SKM-1 treated with dmso at 0.1 percent for 144 hours (cell line): ENCODE results near the gene PRSS1.

ENCODE experiments used
- DNase-seq: peaks from one replicate; lab custom pipeline; 2025; ENCODE audit not compliant: unreplicated experiment; lab: John Stamatoyannopoulos, UW

PRSS1 gene

DNA sequence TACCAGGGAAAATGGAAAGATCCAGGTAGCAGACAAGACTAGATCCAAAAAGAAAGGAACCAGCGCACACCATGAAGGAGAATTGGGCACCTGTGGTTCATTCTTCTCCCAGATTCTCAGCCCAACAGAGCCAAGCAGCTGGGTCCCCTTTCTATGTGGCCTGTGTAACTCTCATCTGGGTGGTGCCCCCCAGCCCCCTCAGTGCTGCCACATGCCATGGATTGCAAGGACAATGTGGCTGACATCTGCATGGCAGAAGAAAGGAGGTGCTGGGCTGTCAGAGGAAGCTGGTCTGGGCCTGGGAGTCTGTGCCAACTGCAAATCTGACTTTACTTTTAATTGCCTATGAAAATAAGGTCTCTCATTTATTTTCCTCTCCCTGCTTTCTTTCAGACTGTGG is 42.9 kb downstream of the PRSS1 start:
- DNase-seq: no peak

DNA sequence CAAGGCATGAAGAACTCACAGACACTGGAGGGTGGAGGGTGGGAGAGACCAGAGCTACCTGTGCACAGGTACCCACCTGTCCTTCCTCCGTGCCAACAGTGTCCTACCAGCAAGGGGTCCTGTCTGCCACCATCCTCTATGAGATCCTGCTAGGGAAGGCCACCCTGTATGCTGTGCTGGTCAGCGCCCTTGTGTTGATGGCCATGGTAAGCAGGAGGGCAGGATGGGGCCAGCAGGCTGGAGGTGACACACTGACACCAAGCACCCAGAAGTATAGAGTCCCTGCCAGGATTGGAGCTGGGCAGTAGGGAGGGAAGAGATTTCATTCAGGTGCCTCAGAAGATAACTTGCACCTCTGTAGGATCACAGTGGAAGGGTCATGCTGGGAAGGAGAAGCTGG is 43.3 kb downstream of the PRSS1 start:
- DNase-seq: no peak

DNA sequence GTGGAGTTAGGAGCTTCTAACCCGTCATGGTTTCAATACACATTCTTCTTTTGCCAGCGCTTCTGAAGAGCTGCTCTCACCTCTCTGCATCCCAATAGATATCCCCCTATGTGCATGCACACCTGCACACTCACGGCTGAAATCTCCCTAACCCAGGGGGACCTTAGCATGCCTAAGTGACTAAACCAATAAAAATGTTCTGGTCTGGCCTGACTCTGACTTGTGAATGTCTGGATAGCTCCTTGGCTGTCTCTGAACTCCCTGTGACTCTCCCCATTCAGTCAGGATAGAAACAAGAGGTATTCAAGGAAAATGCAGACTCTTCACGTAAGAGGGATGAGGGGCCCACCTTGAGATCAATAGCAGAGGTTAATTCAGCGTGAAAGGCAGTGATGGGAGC is 43.9 kb downstream of the PRSS1 start:
- no peak for DNase-seq

GRCh38 chr7:142795339-142795863 is 46.1 kb downstream of the PRSS1 start:
- DNase-seq: no peak

- DNase-seq: no peak
Measured at GRCh38 chr7:142796001-142796500, 46.8 kb downstream of the PRSS1 start.

- no peak for DNase-seq
Measured at GRCh38 chr7:142796501-142797390, 47.5 kb downstream of the PRSS1 start.

- no peak for DNase-seq
Measured at GRCh38 chr7:142797391-142798377, 48.4 kb downstream of the PRSS1 start.

GRCh38 chr7:142798451-142799436 is 49.5 kb downstream of the PRSS1 start:
- no peak for DNase-seq

DNA sequence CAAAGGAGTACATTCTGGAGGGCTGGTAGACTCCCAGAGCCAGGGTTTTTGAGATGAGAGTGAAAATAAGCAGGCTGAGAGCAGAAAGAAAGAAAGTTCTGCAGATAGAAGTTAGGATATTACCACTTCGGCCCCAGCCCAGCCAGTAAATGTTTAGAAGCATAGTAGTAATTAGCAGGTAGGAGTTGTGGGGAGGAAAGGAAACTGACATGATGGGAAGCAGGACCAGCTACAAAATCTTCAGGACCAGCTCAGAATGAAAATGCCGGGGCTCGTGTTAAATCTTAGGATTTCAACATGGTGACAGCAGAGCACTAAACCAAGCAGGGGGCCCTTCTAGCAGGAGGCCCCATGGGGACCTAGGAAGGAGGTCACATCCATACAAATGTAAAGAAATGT is 50.2 kb downstream of the PRSS1 start:
- DNase-seq: no peak

DNA sequence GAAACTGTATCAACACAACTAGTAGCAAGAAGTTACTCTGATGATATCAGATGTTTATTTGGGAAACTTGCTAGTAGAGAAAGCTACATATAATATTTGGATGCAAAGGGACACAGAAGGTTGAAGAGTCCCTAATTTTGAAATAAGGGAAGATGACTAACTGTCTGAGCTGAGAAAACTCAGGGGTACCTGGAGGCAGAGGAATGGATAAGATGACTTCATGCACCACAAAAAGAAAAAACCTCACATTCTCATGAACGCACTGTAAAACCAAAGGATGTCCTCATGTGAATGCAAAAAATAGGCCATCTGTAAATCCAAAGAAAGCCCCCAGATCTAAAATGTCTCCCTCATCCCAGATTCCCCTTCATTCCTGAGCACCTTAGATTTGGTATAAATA is 50.8 kb downstream of the PRSS1 start:
- no peak for DNase-seq

GRCh38 chr7:142800699-142801260 is 51.5 kb downstream of the PRSS1 start:
- no peak for DNase-seq

- no peak for DNase-seq
Measured at GRCh38 chr7:142801601-142802295, 52.5 kb downstream of the PRSS1 start.

- DNase-seq: no peak
Measured at GRCh38 chr7:142802301-142802700, 53.0 kb downstream of the PRSS1 start.
